ENCODE data around the gene MYPN. TPM values are rescaled to one million over a fixed set of nuclear protein-coding genes. Genes with fewer than 3 reads are reported as not detected.

The MYPN gene
- total and polyA plus RNA-seq, 2 experiments from 2014 or later: not detected

- no peak overlapping the region for H3K27ac ChIP-seq
- H3K4me3 ChIP-seq: no peak overlapping the region
- H3K9me3 ChIP-seq (ENCODE audit: low read depth): no peaks in the 10 kb centered on the region
- H3K27me3 ChIP-seq: peaks cover 9% of the 10 kb centered on the region
- no peak for TF ChIP-seq CTCF (IDR thresholded peaks at IDR 0.05; ENCODE audit: poor library complexity)
- no peak for TF ChIP-seq EZH2phosphoT487 (IDR thresholded peaks at IDR 0.05; ENCODE audit: low read depth, severe bottlenecking, unreplicated experiment)
- TF ChIP-seq EZH2 (IDR thresholded peaks at IDR 0.05; ENCODE audit: borderline replicate concordance): no peak
- DNase-seq (ENCODE audit: low spot score): no peak
- H3K79me2 ChIP-seq: no peaks in the 10 kb centered on the region
- no peaks in the 10 kb centered on the region for H3K9me2 ChIP-seq (replicated peaks; ENCODE audit: insufficient read depth)
- 92% methylated on average over 1 of the region's 1 CpG for WGBS (ENCODE audit: low lambda C conversion rate, missing lambda C conversion rate)
- no peaks in the 10 kb centered on the region for H4K20me1 ChIP-seq (ENCODE audit: insufficient read depth, poor library complexity, severe bottlenecking)
- no peaks in the 10 kb centered on the region for H3K4me1 ChIP-seq (ENCODE audit: insufficient read depth)
- H3K4me2 ChIP-seq: no peak overlapping the region
- no peaks in the 10 kb centered on the region for H3K36me3 ChIP-seq (replicated peaks; ENCODE audit: insufficient read depth, low read depth)
- no peak overlapping the region for H2AFZ ChIP-seq
Observed at GRCh38 chr10:68211669-68212068, 102.4 kb downstream of the MYPN start.

GRCh38 chr10:68212721-68213352, 103.5 kb downstream of the MYPN start:
- Histone ChIP-seq H3K27me3 (peaks cover 9% of the 10 kb centered on the region), H3K27ac (no peak overlapping the region), H3K36me3 (replicated peaks; ENCODE audit: insufficient read depth, low read depth) (no peaks in the 10 kb centered on the region), H3K9me2 (replicated peaks; ENCODE audit: insufficient read depth) (no peaks in the 10 kb centered on the region), H3K9me3 (ENCODE audit: low read depth) (no peaks in the 10 kb centered on the region), H3K4me1 (ENCODE audit: insufficient read depth) (no peaks in the 10 kb centered on the region), H3K4me2 (no peak overlapping the region), H3K4me3 (no peak overlapping the region), H3K79me2 (no peaks in the 10 kb centered on the region), H4K20me1 (ENCODE audit: insufficient read depth, poor library complexity, severe bottlenecking) (no peaks in the 10 kb centered on the region), H2AFZ (no peak overlapping the region)
- no peak for TF ChIP-seq EZH2phosphoT487 (IDR thresholded peaks at IDR 0.05; ENCODE audit: low read depth, severe bottlenecking, unreplicated experiment)
- peak; percentile 72 for TF ChIP-seq CTCF (IDR thresholded peaks at IDR 0.05; ENCODE audit: poor library complexity)
- WGBS (ENCODE audit: low lambda C conversion rate, missing lambda C conversion rate): 63% methylated on average over 8 of the region's 8 CpGs
- DNase-seq (ENCODE audit: low spot score): peak; percentile 33

- Histone ChIP-seq H3K4me3 (no peak overlapping the region), H3K4me2 (no peak overlapping the region)
- 86% methylated on average over 4 of the region's 4 CpGs for WGBS (ENCODE audit: low lambda C conversion rate, missing lambda C conversion rate)
Observed at GRCh38 chr10:68218786-68219185, 109.5 kb downstream of the MYPN start.

More at GRCh38 chr10:68218786-68219185, 109.5 kb downstream of the MYPN start:
- Histone ChIP-seq H3K36me3 (replicated peaks; ENCODE audit: insufficient read depth, low read depth) (no peaks in the 10 kb centered on the region), H4K20me1 (ENCODE audit: insufficient read depth, poor library complexity, severe bottlenecking) (no peaks in the 10 kb centered on the region), H3K79me2 (no peaks in the 10 kb centered on the region), H3K27ac (no peak overlapping the region), H2AFZ (no peak overlapping the region), H3K4me1 (ENCODE audit: insufficient read depth) (no peaks in the 10 kb centered on the region), H3K9me3 (ENCODE audit: low read depth) (no peaks in the 10 kb centered on the region), H3K27me3 (no peaks in the 10 kb centered on the region), H3K9me2 (replicated peaks; ENCODE audit: insufficient read depth) (no peaks in the 10 kb centered on the region)
- no peak for TF ChIP-seq EZH2 (IDR thresholded peaks at IDR 0.05; ENCODE audit: borderline replicate concordance)
- TF ChIP-seq EZH2phosphoT487 (IDR thresholded peaks at IDR 0.05; ENCODE audit: low read depth, severe bottlenecking, unreplicated experiment): no peak
- no peak for TF ChIP-seq CTCF (IDR thresholded peaks at IDR 0.05; ENCODE audit: poor library complexity)
- no peak for DNase-seq (ENCODE audit: low spot score)

Measured in hepatocyte (in vitro differentiated cells).